Measurements from ENCODE around the gene PTGES.
"Not testable (repeated sequence)": the region's sequence is repeated elsewhere in the genome, so short reads cannot be mapped to it uniquely, and the experiment has no call there.

Gene PTGES
- total RNA-seq, result 0 reads per million in 3 donors

GRCh38 chr9:129752900-129753729 lies at the start of gene PTGES:
Gene PTGES (minus strand): TSS chr9:129753042. CDS start chr9:129753012, 30 bp downstream.
- H3K27ac ChIP-seq (ENCODE audit: insufficient read depth, low read length, poor library complexity, severe bottlenecking), result no peak within 1 kb of the TSS
- peaks cover 6% of the 10 kb centered on the region for H3K4me1 ChIP-seq (ENCODE audit: control insufficient read depth, insufficient read depth, low read length, poor library complexity, severe bottlenecking)
- DNase-seq, result peak in 1 of 3 donors; percentile 14
- no peaks in the 10 kb centered on the region for H3K36me3 ChIP-seq (ENCODE audit: control insufficient read depth, insufficient read depth, low read length)
- no peaks in the 10 kb centered on the region for H3K9me3 ChIP-seq (ENCODE audit: control insufficient read depth, low read length)
- no peak within 1 kb of the TSS for H3K4me3 ChIP-seq (ENCODE audit: insufficient read depth, low read depth, low read length, poor library complexity, severe bottlenecking)
- H3K27me3 ChIP-seq (replicated peaks; ENCODE audit: control insufficient read depth, insufficient read depth, low read length, poor library complexity, severe bottlenecking), result peaks cover 4% of the 10 kb centered on the region

- Histone ChIP-seq H3K27me3 (replicated peaks; ENCODE audit: control insufficient read depth, insufficient read depth, low read length, poor library complexity, severe bottlenecking) (no peaks in the 10 kb centered on the region), H3K4me1 (ENCODE audit: control insufficient read depth, insufficient read depth, low read length, poor library complexity, severe bottlenecking) (peaks cover 9% of the 10 kb centered on the region), H3K9me3 (ENCODE audit: control insufficient read depth, low read length) (no peaks in the 10 kb centered on the region), H3K4me3 (ENCODE audit: insufficient read depth, low read depth, low read length, poor library complexity, severe bottlenecking) (no peak overlapping the region), H3K36me3 (ENCODE audit: control insufficient read depth, insufficient read depth, low read length) (peaks cover under 1% of the 10 kb centered on the region), H3K27ac (ENCODE audit: insufficient read depth, low read length, poor library complexity, severe bottlenecking) (no peak overlapping the region)
- DNase-seq, result no peak
Measured at GRCh38 chr9:129801504-129801903, 48.7 kb upstream of the PTGES start.

GRCh38 chr9:129798973-129799372 lies 46.1 kb upstream of the PTGES start:
- H3K27ac ChIP-seq (ENCODE audit: insufficient read depth, low read length, poor library complexity, severe bottlenecking), result no peak overlapping the region
- no peak for DNase-seq
- H3K36me3 ChIP-seq (ENCODE audit: control insufficient read depth, insufficient read depth, low read length), result no peaks in the 10 kb centered on the region
- H3K4me3 ChIP-seq (ENCODE audit: insufficient read depth, low read depth, low read length, poor library complexity, severe bottlenecking), result no peak overlapping the region
- peaks cover 5% of the 10 kb centered on the region for H3K4me1 ChIP-seq (ENCODE audit: control insufficient read depth, insufficient read depth, low read length, poor library complexity, severe bottlenecking)
- no peaks in the 10 kb centered on the region for H3K9me3 ChIP-seq (ENCODE audit: control insufficient read depth, low read length)
- H3K27me3 ChIP-seq (replicated peaks; ENCODE audit: control insufficient read depth, insufficient read depth, low read length, poor library complexity, severe bottlenecking), result no peaks in the 10 kb centered on the region

GRCh38 chr9:129796029-129796428 lies 43.2 kb upstream of the PTGES start:
- not testable (repeated sequence) for H3K9me3 ChIP-seq (ENCODE audit: control insufficient read depth, low read length); H3K4me1 ChIP-seq (ENCODE audit: control insufficient read depth, insufficient read depth, low read length, poor library complexity, severe bottlenecking); H3K4me3 ChIP-seq (ENCODE audit: insufficient read depth, low read depth, low read length, poor library complexity, severe bottlenecking); DNase-seq; H3K36me3 ChIP-seq (ENCODE audit: control insufficient read depth, insufficient read depth, low read length); H3K27me3 ChIP-seq (replicated peaks; ENCODE audit: control insufficient read depth, insufficient read depth, low read length, poor library complexity, severe bottlenecking); H3K27ac ChIP-seq (ENCODE audit: insufficient read depth, low read length, poor library complexity, severe bottlenecking)

- no peaks in the 10 kb centered on the region for H3K9me3 ChIP-seq (ENCODE audit: control insufficient read depth, low read length)
- H3K36me3 ChIP-seq (ENCODE audit: control insufficient read depth, insufficient read depth, low read length), result no peaks in the 10 kb centered on the region
- no peak for DNase-seq
- no peaks in the 10 kb centered on the region for H3K4me1 ChIP-seq (ENCODE audit: control insufficient read depth, insufficient read depth, low read length, poor library complexity, severe bottlenecking)
- H3K27ac ChIP-seq (ENCODE audit: insufficient read depth, low read length, poor library complexity, severe bottlenecking), result no peak overlapping the region
- no peak overlapping the region for H3K4me3 ChIP-seq (ENCODE audit: insufficient read depth, low read depth, low read length, poor library complexity, severe bottlenecking)
- H3K27me3 ChIP-seq (replicated peaks; ENCODE audit: control insufficient read depth, insufficient read depth, low read length, poor library complexity, severe bottlenecking), result no peaks in the 10 kb centered on the region
Measured at GRCh38 chr9:129794549-129794948, 41.7 kb upstream of the PTGES start.

GRCh38 chr9:129786481-129786880 lies 33.6 kb upstream of the PTGES start:
- DNase-seq, result no peak
- H3K4me3 ChIP-seq (ENCODE audit: insufficient read depth, low read depth, low read length, poor library complexity, severe bottlenecking), result no peak overlapping the region
- H3K27me3 ChIP-seq (replicated peaks; ENCODE audit: control insufficient read depth, insufficient read depth, low read length, poor library complexity, severe bottlenecking), result no peaks in the 10 kb centered on the region
- H3K4me1 ChIP-seq (ENCODE audit: control insufficient read depth, insufficient read depth, low read length, poor library complexity, severe bottlenecking), result no peaks in the 10 kb centered on the region
- no peaks in the 10 kb centered on the region for H3K9me3 ChIP-seq (ENCODE audit: control insufficient read depth, low read length)
- H3K27ac ChIP-seq (ENCODE audit: insufficient read depth, low read length, poor library complexity, severe bottlenecking), result no peak overlapping the region
- H3K36me3 ChIP-seq (ENCODE audit: control insufficient read depth, insufficient read depth, low read length), result no peaks in the 10 kb centered on the region

- no peaks in the 10 kb centered on the region for H3K9me3 ChIP-seq (ENCODE audit: control insufficient read depth, low read length)
- no peak overlapping the region for H3K27ac ChIP-seq (ENCODE audit: insufficient read depth, low read length, poor library complexity, severe bottlenecking)
- no peak overlapping the region for H3K4me3 ChIP-seq (ENCODE audit: insufficient read depth, low read depth, low read length, poor library complexity, severe bottlenecking)
- no peak for DNase-seq
- H3K27me3 ChIP-seq (replicated peaks; ENCODE audit: control insufficient read depth, insufficient read depth, low read length, poor library complexity, severe bottlenecking), result no peaks in the 10 kb centered on the region
- H3K36me3 ChIP-seq (ENCODE audit: control insufficient read depth, insufficient read depth, low read length), result no peaks in the 10 kb centered on the region
- H3K4me1 ChIP-seq (ENCODE audit: control insufficient read depth, insufficient read depth, low read length, poor library complexity, severe bottlenecking), result no peaks in the 10 kb centered on the region
Measured at GRCh38 chr9:129785866-129786265, 33.0 kb upstream of the PTGES start.

GRCh38 chr9:129784970-129785369 lies 32.1 kb upstream of the PTGES start:
- DNase-seq; H3K9me3 ChIP-seq (ENCODE audit: control insufficient read depth, low read length): not testable (repeated sequence)

GRCh38 chr9:129783516-129784361 lies 30.9 kb upstream of the PTGES start:
- Histone ChIP-seq H3K36me3 (ENCODE audit: control insufficient read depth, insufficient read depth, low read length) (no peaks in the 10 kb centered on the region), H3K4me3 (ENCODE audit: insufficient read depth, low read depth, low read length, poor library complexity, severe bottlenecking) (no peak overlapping the region), H3K27me3 (replicated peaks; ENCODE audit: control insufficient read depth, insufficient read depth, low read length, poor library complexity, severe bottlenecking) (no peaks in the 10 kb centered on the region), H3K27ac (ENCODE audit: insufficient read depth, low read length, poor library complexity, severe bottlenecking) (no peak overlapping the region), H3K4me1 (ENCODE audit: control insufficient read depth, insufficient read depth, low read length, poor library complexity, severe bottlenecking) (no peaks in the 10 kb centered on the region), H3K9me3 (ENCODE audit: control insufficient read depth, low read length) (no peaks in the 10 kb centered on the region)
- DNase-seq, result peak; percentile 38 to 51 (median 45)

More at GRCh38 chr9:129784970-129785369, 32.1 kb upstream of the PTGES start:
- not testable (repeated sequence) for H3K4me3 ChIP-seq (ENCODE audit: insufficient read depth, low read depth, low read length, poor library complexity, severe bottlenecking); H3K36me3 ChIP-seq (ENCODE audit: control insufficient read depth, insufficient read depth, low read length); H3K27ac ChIP-seq (ENCODE audit: insufficient read depth, low read length, poor library complexity, severe bottlenecking); H3K27me3 ChIP-seq (replicated peaks; ENCODE audit: control insufficient read depth, insufficient read depth, low read length, poor library complexity, severe bottlenecking); H3K4me1 ChIP-seq (ENCODE audit: control insufficient read depth, insufficient read depth, low read length, poor library complexity, severe bottlenecking)

GRCh38 chr9:129781981-129782380 lies 29.1 kb upstream of the PTGES start:
- no peaks in the 10 kb centered on the region for H3K36me3 ChIP-seq (ENCODE audit: control insufficient read depth, insufficient read depth, low read length)
- H3K4me1 ChIP-seq (ENCODE audit: control insufficient read depth, insufficient read depth, low read length, poor library complexity, severe bottlenecking), result peaks cover 6% of the 10 kb centered on the region
- H3K27ac ChIP-seq (ENCODE audit: insufficient read depth, low read length, poor library complexity, severe bottlenecking), result no peak overlapping the region
- H3K9me3 ChIP-seq (ENCODE audit: control insufficient read depth, low read length), result no peaks in the 10 kb centered on the region
- H3K4me3 ChIP-seq (ENCODE audit: insufficient read depth, low read depth, low read length, poor library complexity, severe bottlenecking), result no peak overlapping the region
- H3K27me3 ChIP-seq (replicated peaks; ENCODE audit: control insufficient read depth, insufficient read depth, low read length, poor library complexity, severe bottlenecking), result no peaks in the 10 kb centered on the region
- DNase-seq, result no peak
